Smooth muscle cell (in vitro differentiated cells): ENCODE measurements around the gene ANKRD28. TPM values are rescaled to one million over a fixed set of nuclear protein-coding genes. Genes with fewer than 3 reads are reported as not detected.

Experiments used
- DNase-seq: peaks from one replicate; lab custom pipeline; 2025; ENCODE audit not compliant: unreplicated experiment; lab: John Stamatoyannopoulos, UW
- H2AFZ ChIP-seq: fragments of 200-600 bp; sonication (generic); 2 replicates; pipeline ENCODE4 v1.6.0; 2016; ENCODE audit warnings: antibody characterized with exemption, low read depth, mild to moderate bottlenecking
- H3F3A ChIP-seq: fragments of 200-600 bp; sonication (generic); 2 replicates; pipeline ENCODE4 v1.6.0; 2017; ENCODE audit warnings: antibody characterized with exemption, low read depth
- H3K27ac ChIP-seq: fragments of 200-600 bp; sonication (generic); 2 replicates; pipeline ENCODE4 v1.5.1; 2016; ENCODE audit warnings: low read depth, mild to moderate bottlenecking
- H3K27me3 ChIP-seq: fragments of 200-600 bp; sonication (generic); 2 replicates; pipeline ENCODE4 v1.6.1; 2016; ENCODE audit warnings: low read depth, mild to moderate bottlenecking
- H3K36me3 ChIP-seq: fragments of 200-600 bp; sonication (generic); 2 replicates; pipeline ENCODE4 v1.5.1; 2016; ENCODE audit warnings: low read depth
- H3K4me1 ChIP-seq: fragments of 200-600 bp; sonication (generic); 2 replicates; pipeline ENCODE4 v1.5.1; 2016; ENCODE audit warnings: low read depth
- H3K4me2 ChIP-seq: fragments of 200-600 bp; sonication (generic); 2 replicates; pipeline ENCODE4 v1.6.0; 2016; ENCODE audit warnings: mild to moderate bottlenecking
- H3K4me3 ChIP-seq: fragments of 200-600 bp; sonication (generic); 2 replicates; pipeline ENCODE4 v1.5.1; 2016; ENCODE audit warnings: mild to moderate bottlenecking
- H3K79me2 ChIP-seq: fragments of 200-600 bp; sonication (generic); 2 replicates; pipeline ENCODE4 v1.6.0; 2016; ENCODE audit warnings: low read depth, mild to moderate bottlenecking
- H3K9ac ChIP-seq: fragments of 200-600 bp; sonication (generic); 2 replicates; pipeline ENCODE4 v1.6.0; 2016; ENCODE audit warnings: low read depth
- H3K9me3 ChIP-seq: fragments of 200-600 bp; sonication (generic); replicated peaks from 2 replicates; pipeline ENCODE4 v1.5.1; 2016; ENCODE audit warnings: low read depth
- H4K20me1 ChIP-seq: fragments of 200-600 bp; sonication (generic); 2 replicates; pipeline ENCODE4 v1.6.0; 2016; ENCODE audit warnings: low read depth
- CTCF ChIP-seq: fragments of 200-600 bp; sonication (generic); IDR thresholded peaks from 2 replicates; pipeline ENCODE4 v1.5.1; 2017; ENCODE audit warnings: borderline replicate concordance, mild to moderate bottlenecking, antibody characterized with exemption; ENCODE audit not compliant: insufficient read depth, poor library complexity, severe bottlenecking
- WGBS: methylation state at CpG from one replicate; pipeline ENCODE4 v1.1.7; 2016; ENCODE audit warnings: low lambda C conversion rate; 5-methylcytosine and 5-hydroxymethylcytosine counted together
- polyA plus RNA-seq: library from polyadenylated mRNA; unstranded; fragments of >200 nt; fragmentation: Nextera tagmentation; extraction: Ambion mirVana; gene quantifications from 2 replicates; pipeline ENCODE4 v1.2.1, GENCODE V29; 2016
- total RNA-seq: library from RNA; depleted of rRNA; stranded (reverse); fragments of >200 nt; gene quantifications from 2 replicates; pipeline ENCODE4 v1.2.3, GENCODE V29; 2014

ANKRD28 gene
- total and polyA plus RNA-seq, 2 experiments from 2014 or later: 11.8 to 35.7 TPM

GRCh38 chr3:15805756-15806266 is 8.0 kb upstream of the ANKRD28 start:
- H3K27ac ChIP-seq: peak overlapping the region; percentile 88
- peaks cover 20% of the 10 kb centered on the region for H3K79me2 ChIP-seq

GRCh38 chr3:15804553-15805095 is 6.8 kb upstream of the ANKRD28 start:
- H3K4me3 ChIP-seq: no peak overlapping the region
- TF ChIP-seq CTCF: no peak
- H3K9ac ChIP-seq: peak overlapping the region; percentile 79
- H3K9me3 ChIP-seq: no peaks in the 10 kb centered on the region
- peak overlapping the region; percentile 88 for H3K27ac ChIP-seq
- H3F3A ChIP-seq: peaks cover 2% of the 10 kb centered on the region
- H2AFZ ChIP-seq: no peak overlapping the region
- no peak for DNase-seq
- H4K20me1 ChIP-seq: no peaks in the 10 kb centered on the region
- H3K4me1 ChIP-seq: peaks cover 22% of the 10 kb centered on the region
- WGBS: 81% methylated on average over 4 of the region's 4 CpGs
- no peaks in the 10 kb centered on the region for H3K27me3 ChIP-seq
- no peak overlapping the region for H3K4me2 ChIP-seq
- H3K79me2 ChIP-seq: peaks cover 25% of the 10 kb centered on the region
- H3K36me3 ChIP-seq: no peaks in the 10 kb centered on the region

More at GRCh38 chr3:15805756-15806266, 8.0 kb upstream of the ANKRD28 start:
- H3K9me3 ChIP-seq: no peaks in the 10 kb centered on the region
- H4K20me1 ChIP-seq: no peaks in the 10 kb centered on the region
- WGBS: 82% methylated on average over 7 of the region's 7 CpGs
- TF ChIP-seq CTCF: no peak
- peaks cover 13% of the 10 kb centered on the region for H3K4me1 ChIP-seq
- no peaks in the 10 kb centered on the region for H3K27me3 ChIP-seq
- H3F3A ChIP-seq: peaks cover 2% of the 10 kb centered on the region
- H3K4me3 ChIP-seq: no peak overlapping the region
- no peak for DNase-seq
- peak overlapping the region; percentile 79 for H3K9ac ChIP-seq
- no peak overlapping the region for H3K4me2 ChIP-seq
- no peak overlapping the region for H2AFZ ChIP-seq
- H3K36me3 ChIP-seq: no peaks in the 10 kb centered on the region

- H3K27ac ChIP-seq: peak overlapping the region; percentile 88
- no peak overlapping the region for H2AFZ ChIP-seq
- no peaks in the 10 kb centered on the region for H3K27me3 ChIP-seq
- no peak overlapping the region for H3K9ac ChIP-seq
- no peaks in the 10 kb centered on the region for H4K20me1 ChIP-seq
- TF ChIP-seq CTCF: no peak
- H3K4me1 ChIP-seq: peaks cover 27% of the 10 kb centered on the region
- DNase-seq: no peak
- no peak overlapping the region for H3K4me3 ChIP-seq
- peaks cover 28% of the 10 kb centered on the region for H3K79me2 ChIP-seq
- H3K36me3 ChIP-seq: no peaks in the 10 kb centered on the region
- H3K4me2 ChIP-seq: no peak overlapping the region
- no peaks in the 10 kb centered on the region for H3K9me3 ChIP-seq
- peaks cover 2% of the 10 kb centered on the region for H3F3A ChIP-seq
- 96% methylated on average over 2 of the region's 2 CpGs for WGBS
Measured at GRCh38 chr3:15803921-15804320, 6.1 kb upstream of the ANKRD28 start.

GRCh38 chr3:15801298-15801697 is 3.5 kb upstream of the ANKRD28 start:
- peaks cover 3% of the 10 kb centered on the region for H3F3A ChIP-seq
- no peak overlapping the region for H2AFZ ChIP-seq
- no peaks in the 10 kb centered on the region for H3K27me3 ChIP-seq
- 92% methylated on average over 3 of the region's 3 CpGs for WGBS
- DNase-seq: no peak
- H3K27ac ChIP-seq: peak overlapping the region; percentile 47
- no peaks in the 10 kb centered on the region for H3K36me3 ChIP-seq
- H4K20me1 ChIP-seq: no peaks in the 10 kb centered on the region
- H3K79me2 ChIP-seq: peaks cover 30% of the 10 kb centered on the region
- peaks cover 44% of the 10 kb centered on the region for H3K4me1 ChIP-seq
- no peaks in the 10 kb centered on the region for H3K9me3 ChIP-seq
- peak overlapping the region; percentile 53 for H3K4me2 ChIP-seq
- no peak for TF ChIP-seq CTCF
- H3K4me3 ChIP-seq: no peak overlapping the region
- H3K9ac ChIP-seq: no peak overlapping the region
